Measurements from ENCODE around the gene ANKS1B.

ANKS1B gene

GRCh38 chr12:99056186-99056585 is 928.5 kb downstream of the ANKS1B start:
- H3K4me3 ChIP-seq (ENCODE audit: low read depth, low read length), result no peak overlapping the region
- no peak for DNase-seq
- no peak for TF ChIP-seq CTCF (IDR thresholded peaks at IDR 0.05; ENCODE audit: low read depth, low read length)
- no peaks in the 10 kb centered on the region for H3K9me3 ChIP-seq (ENCODE audit: severe bottlenecking)
- no peaks in the 10 kb centered on the region for H3K27me3 ChIP-seq (ENCODE audit: insufficient read depth, low read depth, severe bottlenecking)
- H3K36me3 ChIP-seq, result no peaks in the 10 kb centered on the region
- no peak overlapping the region for H3K27ac ChIP-seq

GRCh38 chr12:99055299-99055698 is 929.4 kb downstream of the ANKS1B start:
- Histone ChIP-seq H3K27ac (no peak overlapping the region), H3K4me3 (ENCODE audit: low read depth, low read length) (no peak overlapping the region), H3K36me3 (no peaks in the 10 kb centered on the region), H3K9me3 (ENCODE audit: severe bottlenecking) (no peaks in the 10 kb centered on the region), H3K27me3 (ENCODE audit: insufficient read depth, low read depth, severe bottlenecking) (no peaks in the 10 kb centered on the region)
- no peak for TF ChIP-seq CTCF (IDR thresholded peaks at IDR 0.05; ENCODE audit: low read depth, low read length)
- DNase-seq, result no peak

- H3K27ac ChIP-seq, result no peak overlapping the region
- DNase-seq, result no peak
- H3K27me3 ChIP-seq (ENCODE audit: insufficient read depth, low read depth, severe bottlenecking), result no peaks in the 10 kb centered on the region
- no peaks in the 10 kb centered on the region for H3K9me3 ChIP-seq (ENCODE audit: severe bottlenecking)
- no peak for TF ChIP-seq CTCF (IDR thresholded peaks at IDR 0.05; ENCODE audit: low read depth, low read length)
- no peak overlapping the region for H3K4me3 ChIP-seq (ENCODE audit: low read depth, low read length)
- H3K36me3 ChIP-seq, result no peaks in the 10 kb centered on the region
These were observed 930.1 kb downstream of the ANKS1B start for GRCh38 chr12:99054601-99055128.

GRCh38 chr12:99053616-99054362 is 930.9 kb downstream of the ANKS1B start:
- Histone ChIP-seq H3K4me3 (ENCODE audit: low read depth, low read length) (no peak overlapping the region), H3K27ac (no peak overlapping the region), H3K9me3 (ENCODE audit: severe bottlenecking) (no peaks in the 10 kb centered on the region), H3K27me3 (ENCODE audit: insufficient read depth, low read depth, severe bottlenecking) (no peaks in the 10 kb centered on the region), H3K36me3 (no peaks in the 10 kb centered on the region)
- TF ChIP-seq CTCF (IDR thresholded peaks at IDR 0.05; ENCODE audit: low read depth, low read length), result no peak
- no peak for DNase-seq

GRCh38 chr12:99049774-99050173 is 935.0 kb downstream of the ANKS1B start:
- no peak for TF ChIP-seq CTCF (IDR thresholded peaks at IDR 0.05; ENCODE audit: low read depth, low read length)
- no peak overlapping the region for H3K4me3 ChIP-seq (ENCODE audit: low read depth, low read length)
- no peak for DNase-seq
- H3K27ac ChIP-seq, result no peak overlapping the region
- H3K27me3 ChIP-seq (ENCODE audit: insufficient read depth, low read depth, severe bottlenecking), result no peaks in the 10 kb centered on the region
- no peaks in the 10 kb centered on the region for H3K9me3 ChIP-seq (ENCODE audit: severe bottlenecking)
- no peaks in the 10 kb centered on the region for H3K36me3 ChIP-seq

- H3K27ac ChIP-seq, result no peak overlapping the region
- H3K36me3 ChIP-seq, result no peaks in the 10 kb centered on the region; the same call in 1 of the 2 replicates
- no peak for TF ChIP-seq CTCF (IDR thresholded peaks at IDR 0.05; ENCODE audit: low read depth, low read length)
- no peaks in the 10 kb centered on the region for H3K27me3 ChIP-seq (ENCODE audit: insufficient read depth, low read depth, severe bottlenecking)
- no peak for DNase-seq
- no peak overlapping the region for H3K4me3 ChIP-seq (ENCODE audit: low read depth, low read length)
- H3K9me3 ChIP-seq (ENCODE audit: severe bottlenecking), result no peaks in the 10 kb centered on the region
These were observed 939.6 kb downstream of the ANKS1B start for GRCh38 chr12:99045158-99045557.
